Adipocyte (in vitro differentiated cells): ENCODE data around the gene SNTN.

Experiments
- DNase-seq: peaks from one replicate; pipeline ENCODE4 v3.0.0-alpha.2; 2015; ENCODE audit warnings: low read depth
- H3K27me3 ChIP-seq: replicated peaks from 2 replicates; pipeline ENCODE4 v1.7.0; 2013; ENCODE audit warnings: mild to moderate bottlenecking, low read length, moderate library complexity; ENCODE audit not compliant: control insufficient read depth, insufficient read depth
- H3K36me3 ChIP-seq: 2 replicates; pipeline ENCODE4 v1.7.0; 2013; ENCODE audit warnings: low read length, mild to moderate bottlenecking, moderate library complexity; ENCODE audit not compliant: control insufficient read depth, insufficient read depth, severe bottlenecking
- H3K4me1 ChIP-seq: 2 replicates; pipeline ENCODE4 v1.7.0; 2013; ENCODE audit warnings: mild to moderate bottlenecking, low read length, moderate library complexity; ENCODE audit not compliant: control insufficient read depth, insufficient read depth
- H3K4me3 ChIP-seq: 2 replicates; pipeline ENCODE4 v1.7.0; 2013; ENCODE audit warnings: mild to moderate bottlenecking, low read length, moderate library complexity
- H3K9ac ChIP-seq: 2 replicates; pipeline ENCODE4 v1.7.0; 2013; ENCODE audit warnings: mild to moderate bottlenecking, low read length, moderate library complexity
- H3K9me3 ChIP-seq: 2 replicates; pipeline ENCODE4 v1.7.0; 2013; ENCODE audit warnings: mild to moderate bottlenecking, low read length, moderate library complexity; ENCODE audit not compliant: control insufficient read depth

SNTN gene

DNA sequence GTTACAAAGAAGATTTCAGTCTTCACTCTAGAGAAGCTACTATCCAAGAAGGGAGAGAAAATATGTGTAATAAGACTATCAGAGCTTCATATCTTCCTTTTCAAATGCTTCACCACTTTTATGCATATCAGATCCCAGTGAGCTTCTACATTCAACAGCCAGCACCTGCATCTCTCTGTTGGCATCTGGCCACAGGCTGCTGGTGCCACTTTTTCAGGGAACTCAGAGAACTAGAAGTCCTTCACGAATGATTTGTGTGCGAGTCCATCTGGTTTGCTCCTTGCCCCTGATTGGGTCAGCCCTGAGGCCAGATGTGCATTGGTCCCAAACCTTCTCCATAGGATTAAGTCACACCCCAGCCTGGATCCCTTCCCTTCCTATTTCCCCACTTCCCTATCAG, 22.1 kb downstream of the SNTN start:
- Histone ChIP-seq H3K9ac (no peak overlapping the region), H3K9me3 (no peaks in the 10 kb centered on the region), H3K27me3 (no peaks in the 10 kb centered on the region), H3K4me3 (no peak overlapping the region), H3K4me1 (peaks cover 5% of the 10 kb centered on the region), H3K36me3 (no peaks in the 10 kb centered on the region)
- no peak for DNase-seq

DNA sequence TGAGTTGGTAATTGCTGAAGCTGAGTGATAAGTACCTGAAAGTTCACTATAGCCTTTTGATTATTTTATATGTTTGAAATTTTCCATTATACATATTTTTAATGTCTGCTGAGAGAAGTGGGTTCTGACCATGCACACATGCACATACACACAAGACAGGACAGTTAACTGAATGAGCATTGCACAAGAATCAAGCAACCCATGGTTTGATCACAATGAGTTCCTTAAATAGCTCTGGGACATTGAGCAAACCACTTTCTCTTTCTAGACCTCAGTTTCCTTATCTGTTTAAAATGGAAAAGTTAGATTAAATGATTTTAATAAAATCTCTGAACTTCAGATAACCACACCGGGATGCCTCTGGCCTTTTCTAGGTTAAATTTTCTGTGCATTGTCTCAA, 26.7 kb downstream of the SNTN start:
- no peaks in the 10 kb centered on the region for H3K9me3 ChIP-seq
- no peaks in the 10 kb centered on the region for H3K36me3 ChIP-seq
- H3K4me1 ChIP-seq: peaks cover 8% of the 10 kb centered on the region
- no peak overlapping the region for H3K4me3 ChIP-seq
- DNase-seq: no peak
- H3K9ac ChIP-seq: no peak overlapping the region
- no peaks in the 10 kb centered on the region for H3K27me3 ChIP-seq

DNA sequence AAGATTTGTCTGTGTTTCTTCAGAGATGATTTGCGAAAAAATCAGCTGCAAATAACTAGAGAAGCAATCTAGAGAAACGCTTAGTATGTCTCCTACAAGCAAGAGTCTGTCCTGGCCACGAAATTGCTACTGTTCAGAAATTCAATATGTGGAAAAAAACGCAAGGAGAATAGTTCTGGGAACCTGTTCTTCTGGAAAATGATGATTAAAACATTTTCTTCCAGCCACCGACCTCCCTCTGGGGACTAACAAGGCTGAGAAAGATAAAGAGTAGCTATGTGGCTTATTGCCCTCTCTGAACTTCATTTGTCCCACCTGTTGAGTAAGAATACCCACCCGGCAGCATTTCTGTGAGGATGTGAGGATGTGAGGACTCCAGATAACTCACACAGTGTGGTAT, 31.6 kb downstream of the SNTN start:
- Histone ChIP-seq H3K27me3 (no peaks in the 10 kb centered on the region), H3K36me3 (no peaks in the 10 kb centered on the region), H3K4me1 (peaks cover 17% of the 10 kb centered on the region), H3K9ac (no peak overlapping the region), H3K9me3 (no peaks in the 10 kb centered on the region), H3K4me3 (no peak overlapping the region)
- no peak for DNase-seq

DNA sequence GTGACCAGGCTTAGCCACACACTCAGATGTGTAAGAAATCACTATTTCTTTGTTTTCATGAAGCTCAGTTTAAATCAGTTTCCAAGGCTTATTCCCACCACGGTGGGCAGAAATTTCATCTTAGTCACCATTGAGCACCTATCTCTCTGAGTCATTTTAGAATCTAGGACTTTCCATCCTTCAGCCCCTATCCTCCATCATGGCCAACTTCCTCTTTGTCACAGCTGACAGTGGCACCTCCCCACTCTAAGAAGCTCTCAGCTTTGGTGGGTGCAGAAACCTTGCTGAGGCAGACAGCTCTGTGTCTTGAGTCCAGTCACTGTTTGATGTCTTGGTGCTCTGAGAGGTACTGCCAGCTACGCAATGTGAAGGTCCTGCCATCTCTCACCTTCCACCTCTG, 32.9 kb downstream of the SNTN start:
- no peaks in the 10 kb centered on the region for H3K27me3 ChIP-seq
- no peak overlapping the region for H3K4me3 ChIP-seq
- no peaks in the 10 kb centered on the region for H3K9me3 ChIP-seq
- no peak overlapping the region for H3K9ac ChIP-seq
- H3K36me3 ChIP-seq: no peaks in the 10 kb centered on the region
- DNase-seq: no peak
- H3K4me1 ChIP-seq: peaks cover 15% of the 10 kb centered on the region

DNA sequence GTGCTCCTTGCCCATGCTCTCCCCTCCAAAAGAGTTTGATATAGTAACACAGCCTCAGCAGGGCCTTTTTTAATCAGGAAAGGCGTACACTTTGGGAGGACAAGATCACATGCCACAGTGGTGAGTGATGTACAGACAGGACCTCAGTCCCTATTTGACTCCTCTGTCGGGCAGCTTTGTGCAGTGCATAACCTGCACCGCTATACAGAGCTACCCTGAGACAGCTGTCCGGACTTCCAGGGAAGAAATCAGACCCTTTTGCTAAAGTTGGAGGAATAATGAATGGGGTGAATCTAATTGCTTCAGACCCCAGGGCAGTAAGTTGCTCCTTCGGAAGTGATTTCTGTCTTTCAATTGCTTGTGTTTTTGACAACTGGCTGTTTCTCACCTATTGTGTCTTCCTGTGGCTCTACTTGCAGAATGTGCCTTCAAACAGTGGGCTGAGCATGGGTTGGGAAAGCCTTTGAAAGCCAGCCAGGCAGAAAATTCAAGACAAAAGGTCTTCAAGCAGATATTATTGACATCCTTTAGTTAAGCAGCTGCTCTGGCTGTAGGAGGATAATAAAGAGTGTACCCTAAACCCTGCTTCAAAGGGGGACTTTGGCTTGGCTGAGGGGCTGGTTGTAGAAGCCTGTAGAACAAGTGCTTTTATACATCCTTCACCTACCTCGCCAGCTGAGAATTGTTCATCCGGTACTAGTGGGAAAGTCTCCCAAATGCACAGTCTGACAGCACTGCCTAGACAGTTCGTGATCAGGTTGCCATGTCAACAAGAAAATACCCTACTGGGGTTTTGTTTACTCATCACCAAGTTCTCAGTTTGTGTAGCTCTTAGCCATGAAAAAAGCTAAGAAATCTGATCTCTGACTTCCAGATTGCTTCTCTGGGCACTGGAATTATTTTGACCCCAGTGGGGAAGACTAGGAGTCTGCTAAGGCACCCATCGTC, 35.1 kb downstream of the SNTN start:
- H3K27me3 ChIP-seq: no peaks in the 10 kb centered on the region
- no peaks in the 10 kb centered on the region for H3K36me3 ChIP-seq
- no peak overlapping the region for H3K9ac ChIP-seq
- H3K9me3 ChIP-seq: no peaks in the 10 kb centered on the region
- H3K4me3 ChIP-seq: no peak overlapping the region
- peaks cover 15% of the 10 kb centered on the region for H3K4me1 ChIP-seq
- no peak for DNase-seq

DNA sequence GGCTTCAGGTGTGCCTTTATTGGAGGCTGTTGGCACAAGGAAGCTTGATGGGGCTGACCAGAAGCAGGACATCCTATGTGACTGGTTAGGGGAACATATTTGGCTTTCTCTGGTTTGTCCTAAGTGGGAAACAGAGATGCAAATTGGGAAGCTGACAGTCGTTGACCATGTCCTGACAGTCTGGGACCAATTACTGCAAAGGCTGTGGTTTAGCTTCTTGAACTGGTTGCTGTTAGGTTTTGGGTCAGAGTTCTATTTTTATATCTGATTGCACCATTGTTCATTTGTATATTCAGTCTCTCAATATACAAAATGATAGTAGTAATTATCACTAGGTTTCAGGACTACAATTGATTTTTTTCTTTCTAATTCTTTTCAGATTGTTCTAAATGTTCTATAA, 36.8 kb downstream of the SNTN start:
- no peak overlapping the region for H3K9ac ChIP-seq
- no peaks in the 10 kb centered on the region for H3K36me3 ChIP-seq
- H3K9me3 ChIP-seq: no peaks in the 10 kb centered on the region
- no peak for DNase-seq
- no peak overlapping the region for H3K4me3 ChIP-seq
- no peaks in the 10 kb centered on the region for H3K27me3 ChIP-seq
- H3K4me1 ChIP-seq: peaks cover 15% of the 10 kb centered on the region

DNA sequence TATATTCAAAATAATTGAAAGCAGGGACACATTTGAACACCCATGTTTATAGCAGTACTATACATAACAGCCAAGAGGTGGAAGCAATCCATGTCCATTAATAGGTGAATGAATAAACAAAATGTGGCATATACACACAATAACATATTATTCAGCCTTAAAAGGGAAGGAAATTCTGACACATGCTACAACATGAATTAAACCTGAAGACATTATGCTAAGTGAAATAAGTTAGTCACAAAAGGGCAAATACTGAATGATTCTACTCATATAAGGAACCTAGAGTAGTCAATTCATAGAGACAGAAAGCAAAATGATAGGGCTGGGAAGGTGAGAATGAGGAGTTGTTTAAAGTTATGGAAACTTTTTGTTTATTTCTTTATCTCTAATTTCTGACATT, 40.9 kb downstream of the SNTN start:
- no peaks in the 10 kb centered on the region for H3K36me3 ChIP-seq
- no peaks in the 10 kb centered on the region for H3K9me3 ChIP-seq
- no peak for DNase-seq
- H3K4me1 ChIP-seq: peaks cover 8% of the 10 kb centered on the region
- no peaks in the 10 kb centered on the region for H3K27me3 ChIP-seq
- no peak overlapping the region for H3K4me3 ChIP-seq
- H3K9ac ChIP-seq: no peak overlapping the region

DNA sequence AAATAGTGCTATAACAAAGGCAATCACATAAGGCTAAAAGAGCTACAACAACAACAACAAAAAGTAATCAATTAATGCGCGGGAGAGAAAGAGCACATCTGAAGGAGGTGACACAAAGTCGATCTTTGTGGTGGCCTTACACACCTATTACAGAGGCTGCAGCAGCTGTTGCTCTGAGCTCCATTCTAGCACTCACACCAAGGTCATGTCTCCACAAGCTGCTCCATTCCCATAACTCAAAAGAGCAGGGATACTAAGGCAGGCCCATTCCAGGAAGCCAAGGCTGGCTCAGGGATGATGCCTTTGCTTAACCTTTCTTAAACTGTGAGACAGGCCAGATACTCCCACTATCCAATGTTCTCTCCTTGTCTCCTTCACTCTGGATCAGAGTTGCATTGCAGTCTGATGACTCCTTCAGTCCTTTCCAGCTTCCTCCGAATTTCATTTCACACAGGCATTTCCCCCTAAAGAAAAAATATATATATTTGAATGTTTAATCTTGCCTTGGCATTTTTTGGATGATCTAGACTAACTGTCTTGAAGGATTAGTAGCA, 52.7 kb downstream of the SNTN start:
- Histone ChIP-seq H3K4me1 (peaks cover 48% of the 10 kb centered on the region), H3K4me3 (no peak overlapping the region), H3K9ac (no peak overlapping the region), H3K27me3 (no peaks in the 10 kb centered on the region), H3K36me3 (no peaks in the 10 kb centered on the region), H3K9me3 (no peaks in the 10 kb centered on the region)
- peak; percentile 29 for DNase-seq

DNA sequence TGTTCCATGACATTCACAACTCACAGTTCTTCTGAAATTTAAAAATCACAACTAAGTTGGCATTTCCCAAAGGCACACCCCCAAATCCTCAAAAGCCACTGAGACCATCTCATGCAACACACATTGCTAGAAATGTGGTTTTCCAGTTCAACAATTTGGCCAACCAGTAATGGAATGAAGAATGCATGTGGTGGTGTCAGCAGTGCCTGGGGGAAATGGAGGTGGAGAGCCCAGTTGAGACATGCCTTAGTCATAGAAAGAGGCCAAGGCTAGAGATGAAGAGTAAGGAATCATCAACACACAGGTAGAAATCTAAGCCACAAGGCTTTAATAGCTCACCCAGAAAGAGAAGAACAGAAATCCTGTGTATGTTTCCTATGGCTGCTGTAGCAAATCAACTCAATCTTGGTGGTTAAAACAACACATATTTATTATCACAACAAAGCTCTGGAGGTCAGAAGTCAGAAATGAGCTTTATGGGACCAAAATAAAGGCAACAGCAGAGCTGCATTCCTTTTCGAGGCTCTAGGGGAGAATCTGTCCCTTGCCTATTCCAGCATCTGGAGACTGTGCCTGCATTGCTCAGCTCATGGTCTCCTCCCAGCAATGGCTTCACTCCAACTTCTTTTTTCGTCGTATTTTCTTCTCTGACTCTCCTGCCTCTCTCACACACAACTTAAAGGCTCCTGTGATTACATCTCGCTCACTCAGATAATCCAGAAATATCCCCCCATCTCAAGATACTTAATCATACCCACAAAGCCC, 54.0 kb downstream of the SNTN start:
- Histone ChIP-seq H3K4me1 (peaks cover 59% of the 10 kb centered on the region), H3K9me3 (no peaks in the 10 kb centered on the region), H3K4me3 (peak overlapping the region; percentile 30), H3K27me3 (no peaks in the 10 kb centered on the region), H3K9ac (peak overlapping the region; percentile 69), H3K36me3 (no peaks in the 10 kb centered on the region)
- peak; percentile 58 for DNase-seq

DNA sequence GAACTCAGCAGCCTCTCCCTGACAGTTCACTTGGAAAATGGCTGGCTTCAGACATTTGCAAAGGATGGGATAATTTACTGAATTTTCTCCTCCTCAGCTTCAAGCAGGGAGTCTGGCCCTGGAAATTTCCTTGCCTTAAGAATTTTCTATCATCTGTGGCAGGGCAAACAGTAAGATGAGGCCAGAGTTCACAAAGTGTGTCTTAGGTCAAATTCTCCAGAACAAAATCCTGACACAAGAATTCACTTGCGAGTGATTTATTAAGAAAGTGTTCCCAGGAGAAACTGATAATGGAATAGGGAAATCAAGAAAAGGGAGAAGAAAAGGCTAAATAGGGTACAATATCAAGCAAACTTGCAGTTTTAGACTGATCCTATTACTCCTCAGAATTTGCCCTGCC, 55.3 kb downstream of the SNTN start:
- no peaks in the 10 kb centered on the region for H3K27me3 ChIP-seq
- H3K4me3 ChIP-seq: peak overlapping the region; percentile 30
- no peaks in the 10 kb centered on the region for H3K36me3 ChIP-seq
- H3K9ac ChIP-seq: peak overlapping the region; percentile 69
- DNase-seq: no peak
- H3K4me1 ChIP-seq: peaks cover 59% of the 10 kb centered on the region
- H3K9me3 ChIP-seq: no peaks in the 10 kb centered on the region

DNA sequence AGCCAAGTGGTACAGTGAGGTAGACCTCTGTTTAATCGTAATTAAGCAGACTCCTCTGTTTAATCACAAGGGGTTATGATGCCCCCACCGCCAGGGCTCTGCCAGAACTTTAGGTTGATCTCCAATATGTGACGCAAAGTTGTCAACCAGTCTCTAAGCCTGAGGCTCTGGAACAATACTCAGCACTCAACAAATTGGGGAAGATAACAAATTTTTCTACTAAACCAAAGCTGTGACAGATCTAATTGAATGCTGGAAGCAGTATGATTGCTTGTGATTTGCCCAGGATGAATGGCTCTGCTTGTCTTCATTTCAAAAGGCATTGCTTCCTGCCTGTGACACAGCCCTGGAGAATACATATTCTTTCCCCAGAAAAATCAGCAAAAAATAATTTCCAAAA, 57.1 kb downstream of the SNTN start:
- H3K27me3 ChIP-seq: no peaks in the 10 kb centered on the region
- H3K9me3 ChIP-seq: no peaks in the 10 kb centered on the region
- peaks cover 58% of the 10 kb centered on the region for H3K4me1 ChIP-seq
- no peak overlapping the region for H3K9ac ChIP-seq
- no peak overlapping the region for H3K4me3 ChIP-seq
- H3K36me3 ChIP-seq: no peaks in the 10 kb centered on the region
- DNase-seq: no peak
